ENCODE measurements around the gene AUTS2.

DNA sequence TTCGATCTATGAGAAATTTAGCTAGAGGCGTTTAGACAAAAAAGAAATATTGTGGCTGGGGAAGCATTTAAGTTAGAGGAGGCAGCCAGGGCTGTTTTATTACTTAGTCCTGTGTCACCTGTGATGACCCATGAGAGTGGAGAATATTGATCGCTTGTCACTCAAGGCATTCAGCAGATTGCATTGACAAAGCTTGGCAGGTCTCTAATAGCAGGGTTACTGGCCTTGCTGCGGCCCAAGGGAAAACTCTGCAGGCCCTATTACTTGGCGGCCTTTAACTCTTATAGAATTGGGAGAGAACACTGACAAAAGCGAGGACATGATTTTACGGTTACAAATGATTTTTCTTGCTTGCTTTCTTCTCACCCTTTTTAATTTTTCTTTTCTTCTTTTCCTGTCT is 473.5 kb downstream of the AUTS2 start:
- TF ChIP-seq EZH2 (IDR thresholded peaks at IDR 0.05; ENCODE audit: insufficient read depth, poor library complexity, severe bottlenecking) (no peak), EZH2phosphoT487 (IDR thresholded peaks at IDR 0.05; ENCODE audit: insufficient read depth, low read depth) (no peak)

All from GM23248 (cell line).